Stomach (tissue), 9 donors: ENCODE data around the gene TLR9. TPM values are rescaled to one million over a fixed set of nuclear protein-coding genes. Genes with fewer than 3 reads are reported as not detected.

Experiments
- DNase-seq, 2 donors: peaks; one replicate each; pipeline versions ENCODE4 v3.0.0 to v3.0.0-alpha.2; 2013 to 2019
- H3K27ac ChIP-seq, 5 donors: fragments of 200-600 bp in 4 of 5; sonication (generic) in 4 of 5; one replicate each; pipeline ENCODE4 v1.5.1; 2013 to 2019; ENCODE audit warnings: mild to moderate bottlenecking in 1 of 5, moderate library complexity in 1 of 5
- H3K27me3 ChIP-seq, 3 donors: fragments of 200-600 bp; sonication (generic); one replicate each; pipeline ENCODE4 v1.5.1; 2017 to 2019; ENCODE audit warnings: mixed run types in 1 of 3
- H3K36me3 ChIP-seq, 4 donors: fragments of 200-600 bp; sonication (generic); 1 replicate in 3 of 4; 2 replicates in 1 of 4; pipeline ENCODE4 v1.5.1; 2016 to 2019
- H3K4me1 ChIP-seq, 4 donors: fragments of 200-600 bp; sonication (generic); one replicate each; pipeline ENCODE4 v1.5.1; 2016 to 2019
- H3K4me3 ChIP-seq, 4 donors: fragments of 200-600 bp; sonication (generic) in 3 of 4; one replicate each; pipeline ENCODE4 v1.5.1; 2016 to 2019; ENCODE audit warnings: mild to moderate bottlenecking in 1 of 4
- H3K9me3 ChIP-seq, 4 donors: fragments of 200-600 bp; sonication (generic); one replicate each; pipeline ENCODE4 v1.5.1; 2016 to 2019
- EP300 ChIP-seq: sonication (generic); formaldehyde crosslinking; IDR thresholded peaks from one replicate; pipeline ENCODE4 v1.6.1; 2017; ENCODE audit warnings: antibody characterized with exemption
- POLR2A ChIP-seq, 4 donors: fragments of 450-650 bp; IDR thresholded peaks; one replicate each; pipeline ENCODE4 v1.6.1; 2016; ENCODE audit warnings: antibody characterized with exemption in 4 of 4, control low read depth in 2 of 4, mild to moderate bottlenecking in 1 of 4, moderate library complexity in 1 of 4
- POLR2AphosphoS5 ChIP-seq, 3 donors: sonication (generic); formaldehyde crosslinking; IDR thresholded peaks; one replicate each; pipeline ENCODE4 v1.6.1; 2016; ENCODE audit warnings: antibody characterized with exemption in 3 of 3
- WGBS, 5 donors: extraction: QIAGEN DNeasy Blood & Tissue Kit in 3 of 5; methylation state at CpG; one replicate each; pipeline versions ENCODE4 v1.1.5 to v1.1.7; 2013 to 2018; 5-methylcytosine and 5-hydroxymethylcytosine counted together
- intact Hi-C: fragments of 100-400 bp; cut with DNase I; formaldehyde crosslinking; loops from one replicate; pipeline ENCODE4 v1.15.1; 2023; ENCODE audit warnings: low total_unique reads
- polyA plus RNA-seq, 3 donors: library from polyadenylated mRNA; stranded (reverse); fragments of 200-250 nt; gene quantifications; one replicate each; pipeline ENCODE4 v1.2.3, GENCODE V29; 2013
- total RNA-seq, 5 donors: library from RNA; depleted of rRNA; stranded (reverse); fragments of >200 nt; gene quantifications; one replicate each; pipeline versions ENCODE4 v1.1.0 to v1.2.3, GENCODE V29; 2014 to 2016
- TF ChIP-seq, protein P1 (sequence below), 7 experiments: fragments of 450-650 bp in 4 of 7; fragments of 200-600 bp in 3 of 7; sonication (generic) in 3 of 7; IDR thresholded peaks; one replicate each; pipeline ENCODE4 v1.5.1; 2016 to 2019; ENCODE audit warnings: antibody characterized with exemption in 7 of 7, control low read depth in 2 of 7, mild to moderate bottlenecking in 1 of 7
- donor health status: healthy with polysubstance abuse.
- donor health status: Bipolar disorder and iron deficiency.
- donor health status: healthy.

TLR9 gene
- total and polyA plus RNA-seq, 8 donors: 0.18 TPM; not detected in 7

DNA sequence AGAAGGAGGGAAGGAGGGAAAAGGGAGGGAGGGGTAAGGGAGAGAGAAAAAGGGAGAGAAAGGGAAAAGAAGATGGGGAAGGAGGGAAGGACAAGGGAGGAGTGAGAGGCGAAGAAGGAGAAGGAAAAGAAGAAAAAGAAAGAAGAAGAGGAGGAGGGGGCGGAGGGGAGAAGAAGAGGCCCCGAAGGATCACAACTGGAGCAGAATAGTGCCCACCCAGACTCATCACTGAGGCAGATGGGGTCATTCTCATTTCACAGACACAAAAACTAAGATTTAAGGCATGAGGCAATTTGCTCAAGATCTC is 30.2 kb downstream of the TLR9 start:
- WGBS, 5 donors: 84 to 90% (median 87%) methylated on average over 3 of the region's 3 CpGs
- H3K27ac ChIP-seq: peak overlapping the region in 4 of 5 donors; percentile 87 to 95 (median 92)
- H3K36me3 ChIP-seq: peaks cover 0 to 11% (median 8%) of the 10 kb centered on the region in 4 donors
- intact Hi-C loops: no loop called here
- TF ChIP-seq POLR2AphosphoS5 (IDR thresholded peaks at IDR 0.05): no peak
- TF ChIP-seq, protein P1, sequence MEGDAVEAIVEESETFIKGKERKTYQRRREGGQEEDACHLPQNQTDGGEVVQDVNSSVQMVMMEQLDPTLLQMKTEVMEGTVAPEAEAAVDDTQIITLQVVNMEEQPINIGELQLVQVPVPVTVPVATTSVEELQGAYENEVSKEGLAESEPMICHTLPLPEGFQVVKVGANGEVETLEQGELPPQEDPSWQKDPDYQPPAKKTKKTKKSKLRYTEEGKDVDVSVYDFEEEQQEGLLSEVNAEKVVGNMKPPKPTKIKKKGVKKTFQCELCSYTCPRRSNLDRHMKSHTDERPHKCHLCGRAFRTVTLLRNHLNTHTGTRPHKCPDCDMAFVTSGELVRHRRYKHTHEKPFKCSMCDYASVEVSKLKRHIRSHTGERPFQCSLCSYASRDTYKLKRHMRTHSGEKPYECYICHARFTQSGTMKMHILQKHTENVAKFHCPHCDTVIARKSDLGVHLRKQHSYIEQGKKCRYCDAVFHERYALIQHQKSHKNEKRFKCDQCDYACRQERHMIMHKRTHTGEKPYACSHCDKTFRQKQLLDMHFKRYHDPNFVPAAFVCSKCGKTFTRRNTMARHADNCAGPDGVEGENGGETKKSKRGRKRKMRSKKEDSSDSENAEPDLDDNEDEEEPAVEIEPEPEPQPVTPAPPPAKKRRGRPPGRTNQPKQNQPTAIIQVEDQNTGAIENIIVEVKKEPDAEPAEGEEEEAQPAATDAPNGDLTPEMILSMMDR (IDR thresholded peaks at IDR 0.05): no peak
- TF ChIP-seq EP300: no peak
- no peak for TF ChIP-seq POLR2A (IDR thresholded peaks at IDR 0.05)
- no peaks in the 10 kb centered on the region for H3K9me3 ChIP-seq
- H3K4me3 ChIP-seq: no peak overlapping the region
- DNase-seq: no peak
- peaks cover 49 to 74% (median 70%) of the 10 kb centered on the region in 4 donors for H3K4me1 ChIP-seq
- no peaks in the 10 kb centered on the region for H3K27me3 ChIP-seq

DNA sequence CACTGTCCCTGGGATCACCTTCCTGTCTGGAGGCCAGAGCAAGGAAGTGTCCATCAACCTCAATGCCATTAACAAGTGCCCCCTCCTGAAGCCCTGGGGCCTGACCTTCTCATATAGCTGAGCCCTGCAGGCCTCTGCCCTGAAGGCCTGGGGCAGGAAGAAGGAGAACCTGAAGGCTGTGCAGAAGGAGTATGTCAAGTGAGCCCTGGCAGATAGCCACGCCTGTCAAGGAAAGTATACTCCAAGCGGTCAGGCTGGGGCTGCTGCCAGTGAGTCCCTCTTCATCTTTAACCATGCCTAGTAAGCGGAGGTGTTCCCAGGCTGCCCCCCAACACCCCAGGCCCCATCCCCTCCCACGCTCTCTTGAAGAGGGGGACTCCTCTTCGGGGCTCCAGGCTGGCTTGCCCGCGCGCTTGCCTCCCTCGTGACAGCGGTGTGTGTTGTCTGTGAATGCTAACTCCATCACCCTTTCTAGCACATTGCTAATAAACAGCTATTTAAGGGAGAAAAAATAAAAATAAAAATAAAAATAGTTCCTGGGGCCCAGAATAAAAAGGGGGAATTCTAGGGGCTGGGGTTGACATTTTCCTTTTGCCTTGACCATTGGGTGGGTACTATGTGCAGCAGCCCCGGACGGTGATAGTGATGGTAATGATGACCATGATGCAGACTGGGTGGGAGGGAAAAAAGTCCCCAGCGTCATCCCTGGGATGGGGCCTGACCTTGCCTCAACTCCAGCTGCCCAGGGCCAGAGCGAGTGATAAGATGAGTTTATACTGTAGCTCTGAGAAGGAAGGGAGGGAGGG is 30.8 kb downstream of the TLR9 start:
- no peak for TF ChIP-seq POLR2A (IDR thresholded peaks at IDR 0.05)
- peak in 1 of 3 donors; percentile 31 for TF ChIP-seq POLR2AphosphoS5 (IDR thresholded peaks at IDR 0.05)
- no peaks in the 10 kb centered on the region for H3K27me3 ChIP-seq
- H3K9me3 ChIP-seq: no peaks in the 10 kb centered on the region
- no peak overlapping the region for H3K4me3 ChIP-seq
- DNase-seq: peak; percentile 79 to 87
- peaks cover 51 to 74% (median 71%) of the 10 kb centered on the region in 4 donors for H3K4me1 ChIP-seq
- H3K36me3 ChIP-seq: peaks cover 0 to 5% (median 5%) of the 10 kb centered on the region in 4 donors
- intact Hi-C loops: no loop called here
- WGBS, 5 donors: 58 to 68% (median 62%) methylated on average over 14 of the region's 14 CpGs
- peak overlapping the region in 3 of 5 donors; percentile 2 to 92 (median 92) for H3K27ac ChIP-seq

DNA sequence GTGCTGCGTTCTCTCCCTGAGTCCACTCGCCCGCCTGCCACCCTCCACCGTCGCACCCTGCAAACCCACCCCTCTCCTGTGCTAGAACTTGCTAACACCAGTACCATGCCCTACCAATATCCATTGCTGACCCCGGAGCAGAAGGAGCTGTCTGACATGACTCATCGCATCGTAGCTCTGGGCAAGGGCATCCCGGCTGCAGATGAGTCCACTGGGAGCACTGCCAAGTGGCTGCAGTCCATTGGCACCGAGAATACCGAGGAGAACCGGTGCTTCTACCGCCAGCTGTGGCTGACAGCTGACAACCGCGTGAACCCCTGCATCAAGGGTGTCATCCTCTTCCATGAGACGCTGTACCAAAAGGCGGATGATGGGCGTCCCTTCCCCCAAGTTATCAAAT is 32.4 kb downstream of the TLR9 start:
- Histone ChIP-seq H3K4me1 (peaks cover 46 to 73% (median 67%) of the 10 kb centered on the region in 4 donors), H3K9me3 (no peaks in the 10 kb centered on the region), H3K27ac (no peak overlapping the region), H3K36me3 (no peaks in the 10 kb centered on the region), H3K27me3 (no peaks in the 10 kb centered on the region), H3K4me3 (no peak overlapping the region)
- DNase-seq: no peak
- intact Hi-C loops: no loop called here
- 75 to 91% (median 78%) methylated on average over 13 to 18 of the region's 18 CpGs for WGBS, 5 donors
- TF ChIP-seq POLR2A (IDR thresholded peaks at IDR 0.05) (no peak), EP300 (no peak), POLR2AphosphoS5 (IDR thresholded peaks at IDR 0.05) (no peak)

DNA sequence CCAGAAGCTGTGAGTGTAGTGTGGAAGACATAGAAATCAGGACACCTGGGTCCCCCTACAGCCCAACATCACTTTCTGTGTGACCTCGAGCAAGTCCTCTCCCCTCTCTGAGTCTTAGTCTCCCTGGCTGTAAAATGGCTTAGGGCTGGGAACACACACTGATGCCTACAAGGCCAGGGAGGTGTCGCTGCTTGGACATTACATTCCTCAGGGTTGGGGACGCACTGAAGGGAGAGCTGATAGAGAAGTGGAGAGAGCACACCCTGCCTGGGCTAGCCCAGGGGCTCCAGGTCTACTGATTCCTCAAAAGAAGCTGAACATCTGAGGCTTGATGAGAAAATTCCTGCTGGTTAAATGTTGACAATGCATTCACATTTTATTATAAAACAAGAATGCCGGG is 33.8 kb downstream of the TLR9 start:
- TF ChIP-seq POLR2A (IDR thresholded peaks at IDR 0.05): no peak
- Histone ChIP-seq H3K4me1 (peaks cover 34 to 61% (median 54%) of the 10 kb centered on the region in 4 donors), H3K9me3 (no peaks in the 10 kb centered on the region), H3K27me3 (no peaks in the 10 kb centered on the region), H3K27ac (peak overlapping the region in 1 of 5 donors; percentile 76), H3K4me3 (no peak overlapping the region), H3K36me3 (no peaks in the 10 kb centered on the region)
- intact Hi-C loops: no loop called here
- 76 to 94% (median 92%) methylated on average over 4 of the region's 4 CpGs for WGBS, 5 donors
- DNase-seq: no peak

DNA sequence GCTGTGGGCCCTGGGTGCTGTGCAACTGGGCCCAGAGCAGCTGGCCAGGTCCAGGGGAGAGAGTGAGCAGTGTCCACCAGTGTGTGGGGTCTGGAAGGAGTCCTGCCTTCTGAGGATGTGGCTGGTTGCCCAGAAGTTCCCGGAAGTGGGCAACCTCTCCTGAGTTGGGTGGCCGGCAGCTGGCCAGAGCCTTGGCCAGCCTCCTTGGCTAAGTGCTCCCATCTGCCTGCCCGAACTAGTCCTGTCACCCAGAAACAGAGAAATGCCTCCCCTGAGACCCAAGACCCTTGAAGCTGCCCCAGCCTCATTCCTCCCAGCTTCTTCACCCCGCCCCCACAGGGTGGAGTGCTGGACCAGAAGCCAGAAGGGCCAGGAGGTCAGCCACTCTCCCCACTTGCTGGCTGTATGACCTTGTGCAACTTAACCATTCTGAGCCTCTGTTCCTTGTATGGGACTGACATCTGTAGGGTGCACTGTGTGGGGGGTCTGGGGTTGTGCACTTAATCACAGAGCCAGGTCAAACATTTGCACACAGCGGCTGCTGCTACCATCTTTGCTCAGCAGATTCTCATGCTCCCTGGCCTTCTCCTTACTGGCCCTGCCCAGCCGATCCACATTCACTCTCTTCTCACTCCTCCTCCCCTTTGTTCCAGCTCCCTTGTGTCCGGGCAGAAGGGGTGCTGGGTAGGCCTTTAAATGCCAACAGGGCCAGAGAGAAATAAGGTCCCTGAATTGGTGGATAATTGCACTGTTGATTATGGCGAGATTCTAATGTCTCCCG is 35.0 kb downstream of the TLR9 start:
- TF ChIP-seq, protein P1 (IDR thresholded peaks at IDR 0.05): no peak
- no peak for TF ChIP-seq EP300
- TF ChIP-seq POLR2AphosphoS5 (IDR thresholded peaks at IDR 0.05): peak in 1 of 3 donors; percentile 51
- no peak for TF ChIP-seq POLR2A (IDR thresholded peaks at IDR 0.05)
- H3K27ac ChIP-seq: peak overlapping the region; percentile 47 to 80 (median 76)
- peak; percentile 62 to 83 for DNase-seq
- no peaks in the 10 kb centered on the region for H3K9me3 ChIP-seq
- peaks cover 25 to 50% (median 45%) of the 10 kb centered on the region in 4 donors for H3K4me1 ChIP-seq
- no peak overlapping the region for H3K4me3 ChIP-seq
- intact Hi-C loops: no loop called here
- no peaks in the 10 kb centered on the region for H3K27me3 ChIP-seq
- H3K36me3 ChIP-seq: no peaks in the 10 kb centered on the region
- WGBS, 5 donors: 32 to 57% (median 39%) methylated on average over 7 to 9 of the region's 9 CpGs
